Caco-2 (cell line): ENCODE results near the gene DHX34. TPM values are rescaled to one million over a fixed set of nuclear protein-coding genes. Genes with fewer than 3 reads are reported as not detected.

Experiments used
- BruUV-seq: library from RNA; stranded (reverse); fragments of 400-500 nt; replicated peaks from 2 replicates; lab custom pipeline; 2021; lab: Mats Ljungman, UMichigan
- CTCF ChIA-PET: fragments of 300-600 bp; sonication (Branson Sonifier 250); formaldehyde crosslinking; loops from one replicate; lab custom pipeline; 2022; ENCODE audit warnings: antibody characterized with exemption; lab: Charles Lee
- POLR2A ChIA-PET: fragments of 300-600 bp; sonication (Branson Sonifier 250); formaldehyde crosslinking; loops from one replicate; lab custom pipeline; 2022; ENCODE audit warnings: antibody characterized with exemption; lab: Charles Lee
- DNase-seq, 2 experiments: peaks; one replicate each; pipeline versions ENCODE4 v3.0.0 to v3.0.0-alpha.2; 2020 to 2022
- H3K27me3 ChIP-seq: replicated peaks from 2 replicates; pipeline ENCODE4 v1.6.0; 2011; ENCODE audit warnings: low read length; ENCODE audit not compliant: control insufficient read depth, insufficient read depth
- H3K36me3 ChIP-seq: 2 replicates; pipeline ENCODE4 v1.5.1; 2011; ENCODE audit warnings: low read length; ENCODE audit not compliant: control insufficient read depth, insufficient read depth
- H3K4me1 ChIP-seq: fragments of 250-450 bp; sonication (Bioruptor Pico); 2 replicates; pipeline ENCODE4 v1.5.1; 2020; ENCODE audit warnings: mild to moderate bottlenecking
- H3K4me3 ChIP-seq: 2 replicates; pipeline ENCODE4 v1.5.1; 2011; ENCODE audit warnings: low read depth, mild to moderate bottlenecking, control low read depth, low read length
- H3K9me3 ChIP-seq: fragments of 250-450 bp; sonication (Bioruptor Pico); 2 replicates; pipeline ENCODE4 v1.5.1; 2020; ENCODE audit warnings: mild to moderate bottlenecking, moderate library complexity
- H3K27ac Mint-ChIP-seq: one replicate; pipeline ENCODE4 v1.8.0; 2022; ENCODE audit warnings: mixed read lengths; ENCODE audit not compliant: unreplicated experiment
- H3K27me3 Mint-ChIP-seq: one replicate; pipeline ENCODE4 v1.8.0; 2022; ENCODE audit warnings: mixed read lengths; ENCODE audit not compliant: insufficient read depth, unreplicated experiment
- H3K36me3 Mint-ChIP-seq: one replicate; pipeline ENCODE4 v1.8.0; 2022; ENCODE audit warnings: mild to moderate bottlenecking, mixed read lengths; ENCODE audit not compliant: insufficient read depth, unreplicated experiment
- H3K4me1 Mint-ChIP-seq: one replicate; pipeline ENCODE4 v1.8.0; 2022; ENCODE audit warnings: low read depth, mixed read lengths; ENCODE audit not compliant: unreplicated experiment
- H3K4me3 Mint-ChIP-seq: one replicate; pipeline ENCODE4 v1.8.0; 2022; ENCODE audit warnings: mild to moderate bottlenecking, moderate library complexity, mixed read lengths; ENCODE audit not compliant: unreplicated experiment
- H3K9me3 Mint-ChIP-seq: one replicate; pipeline ENCODE4 v1.8.0; 2022; ENCODE audit warnings: mixed read lengths; ENCODE audit not compliant: unreplicated experiment
- CTCF ChIP-seq, 2 experiments: fragments of 200-600 bp in 1 of 2; IDR thresholded peaks; 1 replicate in 1 of 2; 2 replicates in 1 of 2; pipeline versions ENCODE4 v1.5.1 to v1.8.0; 2011 to 2022; ENCODE audit warnings: antibody characterized with exemption in 1 of 2, control low read depth in 1 of 2, inconsistent platforms in 1 of 2, low read depth in 1 of 2, low read length in 1 of 2, mild to moderate bottlenecking in 1 of 2, moderate library complexity in 1 of 2; ENCODE audit not compliant: insufficient read depth in 1 of 2, severe bottlenecking in 1 of 2, unreplicated experiment in 1 of 2
- intact Hi-C: fragments of 100-400 bp; cut with micrococcal nuclease; formaldehyde crosslinking; loops from one replicate; pipeline ENCODE4 v1.10.0; 2022; ENCODE audit not compliant: unreplicated experiment
- total RNA-seq: library from RNA; stranded (reverse); gene quantifications from 2 replicates; pipeline ENCODE4 v1.2.3, GENCODE V29; 2022

Gene DHX34
- total RNA-seq, 1 experiment from 2014 or later: 28.7 TPM

GRCh38 chr19:47315125-47315821 is 33.8 kb upstream of the DHX34 start:
- ChIA-PET CTCF (interaction anchor here (1.1 to 1.6 kb wide), 3 partner anchors 16 to 75 kb away, joined by 4 to 30 read pairs (median 4); partner anchors contain the start of gene DHX34), POLR2A (interaction anchor here (0.5 to 1.1 kb wide), 3 partner anchors 30 to 41 kb away, joined by 4 to 9 read pairs (median 6); partner anchors contain the start of gene INAFM1)
- no peaks in the 10 kb centered on the region for H3K36me3 Mint-ChIP-seq
- H3K27me3 Mint-ChIP-seq: no peaks in the 10 kb centered on the region
- H3K4me1 Mint-ChIP-seq: peaks cover 23% of the 10 kb centered on the region
- Histone ChIP-seq H3K9me3 (0 out of 2 replicates have a peak, but pooled peaks cover 5% of the 10 kb centered on the region), H3K4me1 (peaks cover 10% of the 10 kb centered on the region; the same call in 1 of the 2 replicates), H3K4me3 (no peak overlapping the region), H3K27me3 (no peaks in the 10 kb centered on the region), H3K36me3 (no peaks in the 10 kb centered on the region)
- peak overlapping the region; percentile 54 for H3K4me3 Mint-ChIP-seq
- H3K9me3 Mint-ChIP-seq: peaks cover under 1% of the 10 kb centered on the region
- BruUV-seq: no TSS peak
- peak; percentile 91 for DNase-seq
- peak overlapping the region; percentile 92 for H3K27ac Mint-ChIP-seq
- no peak for TF ChIP-seq CTCF (IDR thresholded peaks at IDR 0.05; ENCODE audit: insufficient read depth in 1 of 2, low read depth in 1 of 2, low read length in 1 of 2, severe bottlenecking in 1 of 2, unreplicated experiment in 1 of 2)
- intact Hi-C loops: loop anchor here (1.0 kb wide), 2 partner anchors 10 to 34 kb away; partner anchors contain the start of gene DHX34

GRCh38 chr19:47316513-47316912 is 32.6 kb upstream of the DHX34 start:
- H3K4me3 ChIP-seq: no peak overlapping the region
- no TSS peak for BruUV-seq
- DNase-seq: no peak
- intact Hi-C loops: no loop called here
- no peaks in the 10 kb centered on the region for H3K27me3 ChIP-seq
- H3K27ac Mint-ChIP-seq: peak overlapping the region; percentile 92
- no peak overlapping the region for H3K4me3 Mint-ChIP-seq
- peaks cover 8% of the 10 kb centered on the region; the same call in 1 of the 2 replicates for H3K9me3 ChIP-seq
- ChIA-PET POLR2A (no interaction called here), CTCF (interaction anchor here (2.4 kb wide), 1 partner anchor 32 kb away, joined by 10 read pairs; the partner anchor contains the start of gene DHX34)
- peaks cover 9% of the 10 kb centered on the region for H3K9me3 Mint-ChIP-seq
- peaks cover 3% of the 10 kb centered on the region for H3K27me3 Mint-ChIP-seq
- TF ChIP-seq CTCF (IDR thresholded peaks at IDR 0.05; ENCODE audit: insufficient read depth in 1 of 2, low read depth in 1 of 2, low read length in 1 of 2, severe bottlenecking in 1 of 2, unreplicated experiment in 1 of 2): no peak
- no peaks in the 10 kb centered on the region for H3K36me3 ChIP-seq
- peaks cover 10% of the 10 kb centered on the region; the same call in 1 of the 2 replicates for H3K4me1 ChIP-seq
- H3K36me3 Mint-ChIP-seq: no peaks in the 10 kb centered on the region
- H3K4me1 Mint-ChIP-seq: peaks cover 23% of the 10 kb centered on the region

- intact Hi-C loops: no loop called here
- Histone ChIP-seq H3K9me3 (peaks cover 5% of the 10 kb centered on the region; the same call in 1 of the 2 replicates), H3K36me3 (no peaks in the 10 kb centered on the region), H3K4me1 (peaks cover 5% of the 10 kb centered on the region; the same call in 1 of the 2 replicates), H3K27me3 (no peaks in the 10 kb centered on the region), H3K4me3 (no peak overlapping the region)
- TF ChIP-seq CTCF (IDR thresholded peaks at IDR 0.05; ENCODE audit: insufficient read depth in 1 of 2, low read depth in 1 of 2, low read length in 1 of 2, severe bottlenecking in 1 of 2, unreplicated experiment in 1 of 2): no peak
- Mint-ChIP-seq H3K4me1 (peaks cover 14% of the 10 kb centered on the region), H3K36me3 (no peaks in the 10 kb centered on the region), H3K4me3 (no peak overlapping the region), H3K27me3 (peaks cover 3% of the 10 kb centered on the region), H3K9me3 (peaks cover 9% of the 10 kb centered on the region), H3K27ac (no peak overlapping the region)
- ChIA-PET CTCF (no interaction called here), POLR2A (no interaction called here)
- no TSS peak for BruUV-seq
- DNase-seq: no peak
These were observed 28.9 kb upstream of the DHX34 start for GRCh38 chr19:47319923-47320871.
